ENCODE data around the gene DCLK3.

Gene DCLK3

DNA sequence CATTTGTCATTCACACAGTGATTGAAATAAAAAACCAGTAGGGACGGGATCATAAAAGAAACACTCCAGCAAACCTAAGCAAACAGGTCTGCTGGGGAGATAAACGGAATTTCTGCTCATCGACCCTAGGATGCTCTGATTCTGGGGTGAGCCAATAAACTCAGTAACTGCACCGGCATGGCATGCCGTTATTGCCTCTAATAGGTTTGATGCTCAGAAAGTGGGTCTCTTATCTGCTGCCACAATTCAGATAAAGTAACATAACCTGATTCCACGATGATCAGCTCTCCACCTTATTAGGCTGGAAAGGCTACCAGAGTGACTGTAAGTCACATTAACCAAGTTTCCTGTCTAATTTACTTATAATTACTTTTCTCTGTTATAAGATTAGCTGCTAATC lies 19.6 kb downstream of the DCLK3 start:
- H3K4me3 Mint-ChIP-seq = no peak overlapping the region
- H3K27me3 Mint-ChIP-seq (ENCODE audit: low read depth) = peaks cover 18% of the 10 kb centered on the region
- H3K27ac Mint-ChIP-seq = no peak overlapping the region
- no peaks in the 10 kb centered on the region for H3K9me3 Mint-ChIP-seq
- no peaks in the 10 kb centered on the region for H3K36me3 Mint-ChIP-seq (ENCODE audit: low read depth)
- H3K4me1 Mint-ChIP-seq (ENCODE audit: low read depth) = no peaks in the 10 kb centered on the region

DNA sequence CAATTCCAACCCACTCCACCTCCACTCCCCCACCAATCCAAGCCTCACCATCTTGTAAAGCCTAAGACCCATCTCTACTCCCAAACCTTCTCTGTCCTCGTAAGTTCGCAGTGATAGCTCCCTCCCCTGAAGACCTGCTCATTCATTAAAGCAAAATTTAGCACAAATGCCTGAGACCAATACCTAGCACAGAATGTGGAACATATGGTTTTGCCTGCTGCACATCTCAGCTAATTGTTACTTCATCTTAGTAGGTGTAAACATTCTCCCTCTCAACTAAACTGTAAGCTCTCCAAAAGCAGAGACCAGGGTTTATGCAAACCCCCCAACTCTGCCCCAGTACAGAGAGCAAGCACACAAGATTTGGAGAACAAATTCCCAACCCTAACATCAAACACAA lies 20.5 kb downstream of the DCLK3 start:
- no peak overlapping the region for H3K27ac Mint-ChIP-seq
- H3K4me3 Mint-ChIP-seq = no peak overlapping the region
- no peaks in the 10 kb centered on the region for H3K36me3 Mint-ChIP-seq (ENCODE audit: low read depth)
- H3K4me1 Mint-ChIP-seq (ENCODE audit: low read depth) = no peaks in the 10 kb centered on the region
- no peaks in the 10 kb centered on the region for H3K9me3 Mint-ChIP-seq
- peaks cover 18% of the 10 kb centered on the region for H3K27me3 Mint-ChIP-seq (ENCODE audit: low read depth)

DNA sequence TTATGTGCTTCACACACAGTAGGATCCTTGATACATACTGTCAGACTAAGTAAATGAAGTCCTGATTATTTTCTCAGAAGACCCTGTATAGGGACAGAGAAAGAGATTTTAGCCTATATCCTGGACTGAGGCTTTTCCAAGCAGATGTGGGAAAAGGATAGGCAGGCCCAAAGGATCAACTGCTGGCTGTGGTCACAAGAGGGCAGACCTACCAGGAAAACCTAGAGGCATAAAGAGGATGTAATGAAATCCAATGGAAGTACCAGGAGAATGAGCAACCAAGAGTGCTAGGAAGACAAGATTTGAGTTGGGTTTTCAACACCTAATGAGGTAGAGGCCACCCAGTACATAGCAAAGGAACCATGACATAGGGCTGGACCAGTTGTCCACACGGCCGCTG lies 23.1 kb downstream of the DCLK3 start:
- H3K4me3 Mint-ChIP-seq = no peak overlapping the region
- H3K36me3 Mint-ChIP-seq (ENCODE audit: low read depth) = no peaks in the 10 kb centered on the region
- no peaks in the 10 kb centered on the region for H3K4me1 Mint-ChIP-seq (ENCODE audit: low read depth)
- no peak overlapping the region for H3K27ac Mint-ChIP-seq
- no peaks in the 10 kb centered on the region for H3K9me3 Mint-ChIP-seq
- H3K27me3 Mint-ChIP-seq (ENCODE audit: low read depth) = peaks cover 18% of the 10 kb centered on the region

DNA sequence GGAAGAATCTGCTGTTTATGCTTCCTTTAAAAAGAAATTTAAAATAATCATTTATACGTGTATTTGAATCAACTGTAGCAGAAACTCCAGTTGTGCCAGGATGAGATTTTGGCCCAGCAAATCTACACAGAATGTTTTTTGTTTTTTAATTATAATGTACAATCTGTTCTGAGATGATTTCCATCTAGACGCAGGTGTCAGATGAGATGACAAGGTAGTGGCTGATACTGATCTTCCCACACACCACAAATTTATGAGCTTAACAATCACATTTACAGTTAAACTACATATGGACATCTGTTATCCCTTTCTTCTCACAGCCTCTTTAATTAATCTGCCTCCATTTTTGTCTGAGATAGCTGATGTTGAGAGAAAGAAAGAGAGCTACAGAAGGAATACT lies 23.6 kb downstream of the DCLK3 start:
- H3K27me3 Mint-ChIP-seq (ENCODE audit: low read depth) = peaks cover 18% of the 10 kb centered on the region
- H3K4me3 Mint-ChIP-seq = no peak overlapping the region
- no peaks in the 10 kb centered on the region for H3K36me3 Mint-ChIP-seq (ENCODE audit: low read depth)
- no peaks in the 10 kb centered on the region for H3K4me1 Mint-ChIP-seq (ENCODE audit: low read depth)
- H3K27ac Mint-ChIP-seq = no peak overlapping the region
- no peaks in the 10 kb centered on the region for H3K9me3 Mint-ChIP-seq

DNA sequence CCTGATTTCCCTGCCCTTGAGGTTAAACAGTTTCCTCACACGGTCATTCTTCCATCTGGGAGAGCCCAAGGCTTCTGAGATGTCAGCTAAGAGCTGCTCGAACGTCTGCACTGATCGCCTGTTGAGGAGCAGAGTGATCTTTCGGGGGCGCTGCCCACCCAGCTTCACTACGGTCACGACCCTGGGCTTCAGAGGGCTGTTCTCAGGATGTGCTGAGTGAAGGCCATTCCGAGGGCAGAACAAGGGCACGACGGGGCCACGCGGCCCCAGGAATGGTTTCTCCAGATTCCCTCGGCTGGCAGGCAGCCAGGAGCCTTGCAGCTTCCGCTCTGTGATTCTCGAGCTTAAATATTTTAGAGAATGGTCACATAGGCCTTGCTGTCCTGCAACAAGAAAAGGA lies 25.7 kb downstream of the DCLK3 start:
- H3K9me3 Mint-ChIP-seq = no peaks in the 10 kb centered on the region
- H3K4me1 Mint-ChIP-seq (ENCODE audit: low read depth) = no peaks in the 10 kb centered on the region
- no peak overlapping the region for H3K27ac Mint-ChIP-seq
- peaks cover 8% of the 10 kb centered on the region for H3K27me3 Mint-ChIP-seq (ENCODE audit: low read depth)
- no peak overlapping the region for H3K4me3 Mint-ChIP-seq
- H3K36me3 Mint-ChIP-seq (ENCODE audit: low read depth) = no peaks in the 10 kb centered on the region

DNA sequence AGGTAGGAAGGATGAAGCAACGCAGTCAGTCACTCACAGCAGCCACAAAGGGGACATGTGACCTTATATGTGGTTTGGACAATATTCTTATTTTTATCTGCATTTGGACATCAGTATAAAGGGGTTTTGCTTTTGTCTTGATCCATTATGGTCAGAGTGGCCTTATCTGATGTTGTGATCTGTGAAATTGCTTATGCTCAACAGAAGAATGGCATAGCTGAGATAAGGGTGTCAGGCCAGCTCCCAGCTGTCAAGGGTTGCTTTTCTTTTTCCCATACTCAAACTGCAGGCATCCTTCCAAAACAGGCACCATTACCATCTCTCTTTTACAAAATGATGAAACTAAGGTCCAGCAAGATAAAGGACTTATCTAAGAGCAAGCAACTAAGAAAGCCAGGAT lies 28.1 kb downstream of the DCLK3 start:
- Mint-ChIP-seq H3K27ac (no peak overlapping the region), H3K4me1 (ENCODE audit: low read depth) (no peaks in the 10 kb centered on the region), H3K27me3 (ENCODE audit: low read depth) (peaks cover 9% of the 10 kb centered on the region), H3K4me3 (no peak overlapping the region), H3K36me3 (ENCODE audit: low read depth) (no peaks in the 10 kb centered on the region), H3K9me3 (no peaks in the 10 kb centered on the region)

DNA sequence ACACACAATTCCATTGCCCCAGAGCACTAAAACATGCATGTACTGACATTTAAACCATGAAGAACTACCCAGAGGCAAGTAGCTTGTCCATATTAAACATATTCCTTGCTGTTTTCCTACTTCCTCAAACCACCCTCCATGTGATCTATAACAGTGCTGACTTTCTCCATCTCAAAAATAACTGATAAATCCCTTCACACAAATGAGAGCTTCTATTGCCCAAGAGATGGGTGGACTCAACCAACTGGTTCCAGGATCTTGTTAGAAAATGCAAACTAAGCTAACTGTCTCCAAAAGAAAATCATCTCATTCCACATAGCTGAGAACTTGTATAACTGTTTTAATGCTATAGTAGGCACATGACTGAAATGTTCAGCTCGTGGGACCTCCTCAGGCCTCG lies 29.6 kb downstream of the DCLK3 start:
- H3K27ac Mint-ChIP-seq = no peak overlapping the region
- no peaks in the 10 kb centered on the region for H3K9me3 Mint-ChIP-seq
- H3K27me3 Mint-ChIP-seq (ENCODE audit: low read depth) = peaks cover 4% of the 10 kb centered on the region
- no peaks in the 10 kb centered on the region for H3K36me3 Mint-ChIP-seq (ENCODE audit: low read depth)
- H3K4me1 Mint-ChIP-seq (ENCODE audit: low read depth) = no peaks in the 10 kb centered on the region
- H3K4me3 Mint-ChIP-seq = no peak overlapping the region

DNA sequence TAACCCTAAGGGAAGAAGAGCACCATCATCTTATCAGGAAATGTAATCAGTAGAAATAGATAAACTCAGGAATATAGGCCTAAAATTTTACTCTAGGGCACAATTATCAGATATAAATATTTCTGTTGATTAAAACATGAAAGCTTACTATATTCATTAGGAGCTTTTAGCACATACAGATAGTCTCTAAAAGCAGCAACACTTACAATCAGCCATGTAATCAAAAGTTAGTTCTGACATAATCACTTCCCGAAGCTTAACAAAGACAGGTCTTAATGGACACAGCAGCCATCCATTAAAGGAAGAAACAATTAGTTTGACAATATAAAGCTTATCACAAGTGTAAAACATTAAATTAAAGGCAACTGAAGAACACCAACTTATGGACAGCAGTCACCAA lies 30.6 kb downstream of the DCLK3 start:
- H3K4me3 Mint-ChIP-seq = no peak overlapping the region
- no peaks in the 10 kb centered on the region for H3K36me3 Mint-ChIP-seq (ENCODE audit: low read depth)
- H3K9me3 Mint-ChIP-seq = no peaks in the 10 kb centered on the region
- H3K27me3 Mint-ChIP-seq (ENCODE audit: low read depth) = peaks cover 4% of the 10 kb centered on the region
- H3K4me1 Mint-ChIP-seq (ENCODE audit: low read depth) = no peaks in the 10 kb centered on the region
- no peak overlapping the region for H3K27ac Mint-ChIP-seq

DNA sequence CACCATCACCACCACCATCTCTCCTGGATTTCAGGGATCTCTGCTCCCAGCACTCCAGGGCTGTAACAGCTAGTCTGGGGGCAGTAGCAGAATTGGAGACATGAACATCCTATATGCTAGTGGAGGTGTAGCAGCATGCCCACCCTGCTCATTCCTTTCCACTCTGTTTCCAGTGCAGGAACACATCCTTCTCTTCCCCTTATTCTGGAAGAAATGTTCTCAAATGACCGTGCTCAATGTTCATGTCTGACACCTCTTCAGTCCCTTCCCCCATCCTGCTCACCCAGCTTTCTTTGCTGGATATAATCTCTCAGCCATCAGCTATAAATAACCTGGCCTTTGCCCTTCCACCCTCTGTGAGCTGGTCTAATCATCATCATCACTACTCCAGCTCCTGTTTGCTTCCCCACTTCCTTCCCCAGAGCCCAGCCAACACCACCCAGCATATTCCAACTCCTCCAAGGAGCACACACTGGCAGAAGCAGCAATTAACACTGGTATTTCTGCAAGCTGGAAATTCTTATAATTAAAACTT lies 31.1 kb downstream of the DCLK3 start:
- Mint-ChIP-seq H3K27ac (no peak overlapping the region), H3K4me3 (no peak overlapping the region), H3K9me3 (no peaks in the 10 kb centered on the region), H3K36me3 (ENCODE audit: low read depth) (no peaks in the 10 kb centered on the region), H3K27me3 (ENCODE audit: low read depth) (peaks cover 4% of the 10 kb centered on the region), H3K4me1 (ENCODE audit: low read depth) (no peaks in the 10 kb centered on the region)

DNA sequence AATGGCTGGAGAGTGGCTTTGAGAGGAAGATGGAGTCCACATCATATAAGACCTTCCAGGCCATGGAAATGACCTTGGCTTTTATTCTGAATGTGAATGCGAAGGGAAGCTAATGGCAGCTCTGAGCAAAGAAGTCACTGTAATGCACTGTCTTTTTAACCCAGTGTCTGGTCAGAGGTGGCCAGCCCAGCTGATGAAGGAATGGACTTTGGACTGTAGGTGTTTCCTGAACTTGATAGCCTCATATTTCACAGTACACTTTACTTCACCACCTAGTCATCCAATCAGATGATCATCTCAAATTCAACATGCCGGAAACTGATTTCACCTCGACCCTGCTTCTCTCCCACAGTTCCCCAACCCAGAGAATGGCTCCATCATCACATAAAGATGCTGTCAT lies 33.4 kb downstream of the DCLK3 start:
- Mint-ChIP-seq H3K4me1 (ENCODE audit: low read depth) (no peaks in the 10 kb centered on the region), H3K36me3 (ENCODE audit: low read depth) (no peaks in the 10 kb centered on the region), H3K4me3 (no peak overlapping the region), H3K27ac (no peak overlapping the region), H3K27me3 (ENCODE audit: low read depth) (peaks cover 10% of the 10 kb centered on the region), H3K9me3 (no peaks in the 10 kb centered on the region)

DNA sequence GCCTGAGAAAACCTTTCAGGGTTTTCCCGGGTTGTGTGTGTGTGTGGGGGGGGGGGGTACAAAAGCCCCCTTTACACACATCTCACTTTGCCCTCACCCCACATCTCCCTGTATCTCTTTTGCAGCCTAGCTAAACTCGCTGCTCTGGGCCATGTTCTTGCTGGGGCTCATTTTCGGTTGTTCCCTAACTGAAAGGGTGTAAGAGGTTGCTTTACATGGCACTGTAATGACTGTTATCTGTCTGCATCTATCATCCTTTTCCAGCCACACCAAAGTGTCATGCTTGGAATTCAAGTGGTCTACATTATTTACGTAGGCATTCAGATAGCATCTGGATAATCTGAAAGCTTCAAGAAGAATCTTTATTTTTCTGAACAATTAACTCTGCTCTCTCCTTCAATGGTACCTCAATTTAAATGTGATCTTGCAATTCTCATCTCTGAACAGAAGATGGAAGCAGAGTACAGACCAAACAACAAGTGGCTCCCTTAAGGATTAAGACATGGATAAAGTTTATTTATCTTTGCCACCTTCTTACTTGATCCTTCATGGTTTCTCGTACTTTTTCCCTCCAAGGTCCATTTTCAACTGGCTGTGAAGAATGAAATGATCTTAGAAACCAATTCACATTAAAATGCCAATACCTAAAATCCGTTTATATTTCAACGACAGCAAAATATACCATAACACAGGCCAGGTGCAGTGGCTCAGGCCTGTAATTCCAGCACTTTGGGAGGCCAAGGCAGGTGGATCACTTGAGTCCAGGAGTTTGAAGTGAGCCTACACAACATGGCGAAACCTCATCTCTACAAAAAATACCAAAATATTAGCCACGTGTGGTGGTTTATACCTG lies 34.9 kb downstream of the DCLK3 start:
- H3K4me3 Mint-ChIP-seq = no peak overlapping the region
- peaks cover 10% of the 10 kb centered on the region for H3K27me3 Mint-ChIP-seq (ENCODE audit: low read depth)
- H3K4me1 Mint-ChIP-seq (ENCODE audit: low read depth) = no peaks in the 10 kb centered on the region
- no peaks in the 10 kb centered on the region for H3K36me3 Mint-ChIP-seq (ENCODE audit: low read depth)
- H3K27ac Mint-ChIP-seq = no peak overlapping the region
- no peaks in the 10 kb centered on the region for H3K9me3 Mint-ChIP-seq

DNA sequence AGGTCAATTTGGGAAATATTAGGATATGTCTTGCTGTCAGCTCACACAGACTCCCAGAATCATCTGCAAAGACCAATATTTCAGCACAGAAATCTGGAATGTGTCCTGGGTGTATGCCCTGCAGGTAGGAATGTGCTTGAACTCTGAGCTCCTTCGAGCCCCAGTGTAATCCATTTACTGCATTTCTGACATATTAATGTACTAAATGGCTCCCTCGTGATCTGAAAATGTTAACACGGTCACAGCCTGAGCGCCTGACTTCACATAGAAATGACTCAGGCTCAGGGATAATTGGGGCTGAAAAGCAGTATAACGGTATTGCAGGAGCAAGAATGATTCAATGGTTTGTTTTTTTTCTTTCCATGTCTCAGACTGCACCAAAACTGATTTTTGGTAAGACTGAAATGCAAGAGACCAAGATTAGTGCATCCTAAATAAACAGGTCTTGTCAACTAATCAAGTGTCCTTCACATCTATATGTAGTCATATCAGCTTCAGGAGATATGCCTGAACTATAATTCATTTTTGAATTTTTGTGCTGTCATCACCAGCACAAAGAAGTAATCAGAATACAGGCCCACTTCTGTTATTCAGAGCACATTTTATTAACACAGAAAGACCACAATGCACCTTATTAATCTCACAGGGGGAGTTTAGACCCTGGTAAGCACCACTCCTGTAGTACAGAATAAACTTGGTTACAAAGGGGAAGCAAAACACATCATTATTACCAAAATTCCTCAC lies 49.8 kb downstream of the DCLK3 start:
- no peak overlapping the region for H3K27ac Mint-ChIP-seq
- H3K9me3 Mint-ChIP-seq = no peaks in the 10 kb centered on the region
- no peak overlapping the region for H3K4me3 Mint-ChIP-seq
- H3K27me3 Mint-ChIP-seq (ENCODE audit: low read depth) = peaks cover 6% of the 10 kb centered on the region
- no peaks in the 10 kb centered on the region for H3K36me3 Mint-ChIP-seq (ENCODE audit: low read depth)
- H3K4me1 Mint-ChIP-seq (ENCODE audit: low read depth) = no peaks in the 10 kb centered on the region

DNA sequence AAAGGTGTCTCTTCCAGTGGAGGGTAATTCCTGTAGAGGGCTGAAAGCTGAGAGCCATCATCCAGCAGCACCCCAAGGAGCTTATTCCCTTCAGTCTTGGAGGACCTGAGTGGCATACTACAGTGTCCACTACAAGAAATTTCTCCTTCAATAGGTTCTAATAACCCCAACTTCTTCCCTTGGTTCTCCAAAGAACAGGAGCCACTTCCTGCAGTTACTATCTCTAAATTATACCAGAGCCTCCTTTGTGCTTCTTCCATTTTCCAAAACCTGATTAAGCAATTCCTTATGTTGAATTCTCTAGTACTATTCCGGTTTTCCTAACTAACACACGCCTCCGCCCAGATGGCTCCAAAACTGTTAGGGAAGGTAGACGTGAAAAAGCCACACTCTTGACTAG lies 50.4 kb downstream of the DCLK3 start:
- Mint-ChIP-seq H3K27ac (no peak overlapping the region), H3K9me3 (no peaks in the 10 kb centered on the region), H3K36me3 (ENCODE audit: low read depth) (no peaks in the 10 kb centered on the region)

DNA sequence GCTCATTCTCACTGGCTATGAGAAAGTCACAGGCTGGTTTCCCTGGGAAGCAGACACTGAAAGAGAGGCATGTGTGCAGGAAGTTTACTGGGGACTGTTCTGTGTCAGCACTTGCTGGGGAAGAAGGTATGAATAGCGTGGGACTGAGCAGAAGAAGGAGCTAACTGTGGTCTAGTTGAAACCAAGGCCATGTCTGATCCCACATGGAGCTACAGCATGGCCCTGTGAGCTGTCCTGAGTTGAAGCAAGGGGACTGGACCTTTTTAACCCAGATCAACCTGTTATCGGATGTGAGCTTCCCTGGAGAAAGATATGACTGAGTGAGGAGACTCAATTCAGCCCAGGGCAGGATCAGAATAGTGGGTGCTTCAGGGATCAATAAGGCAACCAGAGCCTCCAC lies 53.7 kb downstream of the DCLK3 start:
- Mint-ChIP-seq H3K4me3 (no peak overlapping the region), H3K27me3 (ENCODE audit: low read depth) (peaks cover 4% of the 10 kb centered on the region), H3K4me1 (ENCODE audit: low read depth) (peaks cover 1% of the 10 kb centered on the region), H3K9me3 (no peaks in the 10 kb centered on the region), H3K36me3 (ENCODE audit: low read depth) (no peaks in the 10 kb centered on the region), H3K27ac (no peak overlapping the region)

More for the DNA sequence above, 50.4 kb downstream of the DCLK3 start:
- H3K4me1 Mint-ChIP-seq (ENCODE audit: low read depth) = no peaks in the 10 kb centered on the region
- H3K27me3 Mint-ChIP-seq (ENCODE audit: low read depth) = peaks cover 4% of the 10 kb centered on the region
- no peak overlapping the region for H3K4me3 Mint-ChIP-seq

DNA sequence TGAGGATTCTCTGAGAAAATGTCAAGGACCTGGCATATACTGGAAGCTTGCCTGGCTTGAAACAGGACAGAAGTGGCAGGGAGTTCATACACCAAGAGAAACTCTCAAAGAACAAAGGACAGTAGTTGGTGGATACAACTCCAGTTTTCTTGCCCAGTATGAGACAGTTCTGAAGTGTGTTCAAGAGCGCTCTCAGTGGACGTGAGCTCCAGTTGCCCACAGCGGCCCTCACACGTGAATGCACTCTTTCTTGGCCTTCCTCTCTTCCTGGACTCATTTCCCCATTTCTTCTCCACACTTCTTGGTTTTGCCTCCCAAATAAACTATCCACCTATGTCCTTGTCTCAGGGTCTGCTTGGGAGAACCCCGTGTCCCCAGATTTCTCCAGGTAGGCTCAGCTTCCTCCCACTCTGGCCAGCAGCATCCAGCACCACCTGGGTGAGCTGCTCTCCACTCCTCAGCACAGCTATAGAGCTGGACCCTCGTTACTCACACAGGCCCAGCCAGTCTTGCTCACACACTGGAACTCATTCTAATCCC lies 54.5 kb downstream of the DCLK3 start:
- no peaks in the 10 kb centered on the region for H3K36me3 Mint-ChIP-seq (ENCODE audit: low read depth)
- H3K4me3 Mint-ChIP-seq = no peak overlapping the region
- no peaks in the 10 kb centered on the region for H3K9me3 Mint-ChIP-seq
- H3K4me1 Mint-ChIP-seq (ENCODE audit: low read depth) = peaks cover 1% of the 10 kb centered on the region
- no peak overlapping the region for H3K27ac Mint-ChIP-seq
- H3K27me3 Mint-ChIP-seq (ENCODE audit: low read depth) = peaks cover 4% of the 10 kb centered on the region
